HEK293 (cell line): ENCODE results near the gene MAPKAP1.
A peak's percentile ranks its signal among the peaks of the same experiment; 100 is the strongest.

ENCODE experiments used
- CTCF ChIA-PET: fragments of 350-600 bp; formaldehyde crosslinking; extraction: SDS; loops from one replicate; lab custom pipeline; 2021; ENCODE audit warnings: antibody characterized with exemption; lab: Yijun Ruan, JAX
- POLR2A ChIA-PET: fragments of 300-600 bp; formaldehyde crosslinking; extraction: SDS; loops from one replicate; lab custom pipeline; 2020; ENCODE audit warnings: antibody characterized with exemption, inconsistent platforms; lab: Yijun Ruan, JAX
- H3K27ac ChIP-seq: fragments of 200-500 bp; sonication (Bioruptor generic); 2 replicates; pipeline ENCODE4 v1.5.1; 2014; ENCODE audit warnings: low read depth, low read length, control low read depth, inconsistent platforms; ENCODE audit errors: extremely low read depth
- H3K36me3 ChIP-seq, 2 experiments: fragments of 200-500 bp in 1 of 2; sonication (Bioruptor generic) in 1 of 2; 1 replicate in 1 of 2; 2 replicates in 1 of 2; pipeline ENCODE4 v1.5.1; 2014 to 2017; ENCODE audit warnings: inconsistent platforms in 2 of 2, low read length in 2 of 2; ENCODE audit not compliant: control insufficient read depth in 2 of 2, insufficient read depth in 1 of 2
- H3K4me1 ChIP-seq: fragments of 200-500 bp; sonication (Bioruptor generic); 2 replicates; pipeline ENCODE4 v1.5.1; 2014; ENCODE audit warnings: mild to moderate bottlenecking, low read length, inconsistent platforms; ENCODE audit not compliant: control insufficient read depth, insufficient read depth
- H3K4me3 ChIP-seq: 2 replicates; pipeline ENCODE4 v1.5.1; 2011; ENCODE audit warnings: low read depth, mild to moderate bottlenecking, control low read depth, low read length, moderate library complexity
- H3K9me3 ChIP-seq: fragments of 200-500 bp; sonication (Bioruptor generic); 2 replicates; pipeline ENCODE4 v1.5.1; 2014; ENCODE audit warnings: low read depth, low read length, inconsistent platforms; ENCODE audit not compliant: control insufficient read depth, insufficient read depth
- BCL11A ChIP-seq: fragments of 450-650 bp; formaldehyde crosslinking; IDR thresholded peaks from 2 replicates; pipeline ENCODE4 v1.5.1; 2016; ENCODE audit warnings: low read depth, missing biosample characterization, missing genetic modification characterization
- FEZF1 ChIP-seq: fragments of 450-650 bp; formaldehyde crosslinking; IDR thresholded peaks from 2 replicates; pipeline ENCODE4 v1.5.1; 2016; ENCODE audit warnings: missing biosample characterization, missing genetic modification characterization
- KLF1 ChIP-seq: fragments of 450-650 bp; formaldehyde crosslinking; IDR thresholded peaks from 2 replicates; pipeline ENCODE4 v1.5.1; 2016; ENCODE audit warnings: missing biosample characterization, missing genetic modification characterization
- PRDM1 ChIP-seq: fragments of 450-650 bp; formaldehyde crosslinking; IDR thresholded peaks from 2 replicates; pipeline ENCODE4; 2016; ENCODE audit warnings: missing biosample characterization, missing genetic modification characterization
- PRDM4 ChIP-seq: fragments of 450-650 bp; formaldehyde crosslinking; IDR thresholded peaks from 2 replicates; pipeline ENCODE4 v1.5.1; 2017; ENCODE audit warnings: missing biosample characterization, missing genetic modification characterization
- PRDM6 ChIP-seq: fragments of 450-650 bp; formaldehyde crosslinking; IDR thresholded peaks from 2 replicates; pipeline ENCODE4 v1.5.1; 2017; ENCODE audit warnings: missing biosample characterization, missing genetic modification characterization
- REST ChIP-seq: fragments of 450-650 bp; formaldehyde crosslinking; IDR thresholded peaks from 2 replicates; pipeline ENCODE4 v1.5.1; 2016; ENCODE audit warnings: missing biosample characterization, missing genetic modification characterization
- SALL2 ChIP-seq: fragments of 450-650 bp; formaldehyde crosslinking; IDR thresholded peaks from 2 replicates; pipeline ENCODE4 v1.5.0; 2017; ENCODE audit warnings: missing biosample characterization, mild to moderate bottlenecking, missing genetic modification characterization, borderline replicate concordance
- TSHZ1 ChIP-seq: fragments of 450-650 bp; formaldehyde crosslinking; IDR thresholded peaks from 2 replicates; pipeline ENCODE4 v1.5.1; 2016; ENCODE audit warnings: missing biosample characterization, missing genetic modification characterization, borderline replicate concordance
- ZBTB17 ChIP-seq: fragments of 450-650 bp; formaldehyde crosslinking; IDR thresholded peaks from 2 replicates; pipeline ENCODE4 v1.5.1; 2016; ENCODE audit warnings: missing biosample characterization, missing genetic modification characterization
- ZEB2 ChIP-seq: fragments of 450-650 bp; formaldehyde crosslinking; IDR thresholded peaks from 2 replicates; pipeline ENCODE4 v1.5.1; 2016; ENCODE audit warnings: missing biosample characterization, missing genetic modification characterization
- ZFP69B ChIP-seq: fragments of 450-650 bp; formaldehyde crosslinking; IDR thresholded peaks from 2 replicates; pipeline ENCODE4 v1.5.1; 2016; ENCODE audit warnings: missing biosample characterization, missing genetic modification characterization
- ZNF16 ChIP-seq: fragments of 450-650 bp; formaldehyde crosslinking; IDR thresholded peaks from 2 replicates; pipeline ENCODE4 v1.5.1; 2016; ENCODE audit warnings: low read depth, missing biosample characterization, missing genetic modification characterization
- ZNF24 ChIP-seq: fragments of 450-650 bp; formaldehyde crosslinking; IDR thresholded peaks from 2 replicates; pipeline ENCODE4 v1.5.1; 2016; ENCODE audit warnings: missing biosample characterization, missing genetic modification characterization
- ZNF324 ChIP-seq: fragments of 450-650 bp; formaldehyde crosslinking; IDR thresholded peaks from 2 replicates; pipeline ENCODE4 v1.5.1; 2016; ENCODE audit warnings: missing biosample characterization, missing genetic modification characterization
- ZNF354C ChIP-seq: fragments of 450-650 bp; formaldehyde crosslinking; IDR thresholded peaks from 2 replicates; pipeline ENCODE4 v1.5.1; 2016; ENCODE audit warnings: missing biosample characterization, missing genetic modification characterization, low read depth, borderline replicate concordance
- ZNF366 ChIP-seq: fragments of 450-650 bp; formaldehyde crosslinking; conservative IDR thresholded peaks from 2 replicates; pipeline ENCODE4 v1.5.1; 2016; ENCODE audit warnings: missing biosample characterization, missing genetic modification characterization
- ZNF398 ChIP-seq: fragments of 450-650 bp; formaldehyde crosslinking; IDR thresholded peaks from 2 replicates; pipeline ENCODE4 v1.5.1; 2017; ENCODE audit warnings: missing biosample characterization, missing genetic modification characterization
- ZNF473 ChIP-seq: fragments of 450-650 bp; formaldehyde crosslinking; IDR thresholded peaks from 2 replicates; pipeline ENCODE4 v1.5.1; 2017; ENCODE audit warnings: missing biosample characterization, missing genetic modification characterization
- ZNF560 ChIP-seq: fragments of 450-650 bp; formaldehyde crosslinking; IDR thresholded peaks from 2 replicates; pipeline ENCODE4 v1.5.1; 2017; ENCODE audit warnings: missing biosample characterization, missing genetic modification characterization, borderline replicate concordance
- ZNF747 ChIP-seq: fragments of 450-650 bp; formaldehyde crosslinking; IDR thresholded peaks from 2 replicates; pipeline ENCODE4 v1.5.1; 2016; ENCODE audit warnings: missing biosample characterization, missing genetic modification characterization
- ZNF776 ChIP-seq: fragments of 450-650 bp; formaldehyde crosslinking; IDR thresholded peaks from 2 replicates; pipeline ENCODE4 v1.5.0; 2017; ENCODE audit warnings: missing biosample characterization, missing genetic modification characterization, borderline replicate concordance
- ZNF791 ChIP-seq: fragments of 450-650 bp; formaldehyde crosslinking; IDR thresholded peaks from 2 replicates; pipeline ENCODE4 v1.5.1; 2016; ENCODE audit warnings: missing biosample characterization, missing genetic modification characterization
- ZSCAN23 ChIP-seq: fragments of 450-650 bp; formaldehyde crosslinking; IDR thresholded peaks from 2 replicates; pipeline ENCODE4 v1.5.1; 2016; ENCODE audit warnings: missing biosample characterization, missing genetic modification characterization

The MAPKAP1 gene

GRCh38 chr9:125540497-125540896 lies 166.5 kb downstream of the MAPKAP1 start (continued):
- TF ChIP-seq PRDM4 (tag by site-specific recombination): no peak

- Histone ChIP-seq H3K4me1 (peaks cover 36% of the 10 kb centered on the region), H3K36me3 (no peaks in the 10 kb centered on the region), H3K4me3 (no peak overlapping the region), H3K9me3 (no peaks in the 10 kb centered on the region), H3K27ac (no peak overlapping the region)
- ChIA-PET POLR2A (no interaction called here), CTCF (interaction anchor here (0.7 to 3.6 kb wide), 2 partner anchors 21 to 1123 kb away, joined by 3 to 15 read pairs; no protein-coding TSS in a partner anchor)
- TF ChIP-seq ZNF776: no peak
- TF ChIP-seq BCL11A (tag by site-specific recombination): no peak
- no peak for TF ChIP-seq KLF1 (tag by site-specific recombination)
- TF ChIP-seq ZNF560: no peak
- TF ChIP-seq ZNF24 (tag by site-specific recombination): no peak
- TF ChIP-seq PRDM1: no peak
- peak; percentile 64 for TF ChIP-seq ZBTB17 (tag by site-specific recombination)
- TF ChIP-seq PRDM6 (tag by site-specific recombination): peak; percentile 80
- TF ChIP-seq ZFP69B (tag by site-specific recombination): peak; percentile 53; the same call in 1 of the 2 replicates
- TF ChIP-seq TSHZ1 (tag by site-specific recombination): no peak
- no peak for TF ChIP-seq ZSCAN23 (tag by site-specific recombination)
- no peak for TF ChIP-seq ZNF324
- no peak for TF ChIP-seq FEZF1 (tag by site-specific recombination)
- no peak for TF ChIP-seq ZNF16 (tag by site-specific recombination)
- no peak for TF ChIP-seq REST (tag by site-specific recombination)
- TF ChIP-seq ZNF366 (tag by site-specific recombination): 0 out of 2 replicates have a peak, but pooled peaks have one; percentile 20
- TF ChIP-seq SALL2 (tag by site-specific recombination): no peak
- TF ChIP-seq ZNF791 (tag by site-specific recombination): no peak
- TF ChIP-seq ZNF398: no peak
- no peak for TF ChIP-seq ZNF473 (tag by site-specific recombination)
- TF ChIP-seq ZEB2 (tag by site-specific recombination): 0 out of 2 replicates have a peak, but pooled peaks have one; percentile 41
- no peak for TF ChIP-seq ZNF354C (tag by site-specific recombination)
- no peak for TF ChIP-seq ZNF747 (tag by site-specific recombination)
These were observed 168.9 kb downstream of the MAPKAP1 start for GRCh38 chr9:125538092-125538473.
